Measurements from ENCODE around the gene DNASE2B. TPM values are rescaled to one million over a fixed set of nuclear protein-coding genes. Genes with fewer than 3 reads are reported as not detected.

The DNASE2B gene
- total RNA-seq, 1 donor from 2014 or later, result not detected

DNA sequence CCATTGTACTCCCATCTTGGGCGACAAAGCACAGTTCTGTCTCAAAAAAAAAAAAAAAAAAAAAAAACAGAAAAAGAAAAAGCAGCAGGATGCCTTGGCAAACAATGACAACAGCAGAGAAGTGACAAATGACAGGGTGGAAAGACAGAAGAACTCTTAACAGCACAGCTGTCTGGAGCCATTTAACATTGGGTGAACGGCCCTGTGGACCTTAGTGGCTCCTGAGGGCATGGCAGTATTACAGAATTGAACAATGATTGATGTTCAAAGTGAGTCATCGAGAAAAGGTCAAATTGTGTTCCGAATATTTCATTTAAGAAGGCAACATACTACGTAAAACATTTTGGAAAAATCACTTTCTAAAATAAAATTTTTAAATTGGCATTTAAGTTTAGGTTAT lies 30.0 kb downstream of the DNASE2B start:
- H3K27me3 Mint-ChIP-seq (ENCODE audit: low read depth), result no peaks in the 10 kb centered on the region
- no peak for TF ChIP-seq CTCF (IDR thresholded peaks at IDR 0.05; ENCODE audit: unreplicated experiment)
- H3K27ac Mint-ChIP-seq, result no peak overlapping the region
- no peak for DNase-seq (ENCODE audit: low spot score in 2 of 2, unreplicated experiment in 2 of 2)
- peaks cover 21% of the 10 kb centered on the region for H3K9me3 Mint-ChIP-seq
- H3K4me3 Mint-ChIP-seq, result no peak overlapping the region
- no peaks in the 10 kb centered on the region for H3K4me1 Mint-ChIP-seq
- H3K36me3 Mint-ChIP-seq, result peaks cover 4% of the 10 kb centered on the region

DNA sequence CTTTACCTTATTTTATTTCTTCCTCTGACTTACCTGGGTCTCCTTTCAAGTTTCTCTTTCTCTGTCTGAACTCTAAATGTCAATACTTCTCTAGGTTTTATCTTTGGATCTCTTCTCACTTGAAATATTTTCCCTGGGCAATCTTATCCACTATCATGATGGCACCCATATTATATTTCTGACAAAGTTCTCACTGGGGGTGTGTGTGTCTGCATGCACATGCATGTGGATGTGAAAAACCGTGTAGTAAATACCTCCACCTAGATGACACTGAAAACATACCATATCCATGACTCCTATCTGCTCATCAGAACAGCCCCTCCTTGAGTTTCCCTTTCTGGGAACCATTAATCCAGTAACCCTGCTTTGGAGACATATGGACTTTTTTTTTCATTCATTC lies 30.9 kb downstream of the DNASE2B start:
- no peak for TF ChIP-seq CTCF (IDR thresholded peaks at IDR 0.05; ENCODE audit: unreplicated experiment)
- no peak overlapping the region for H3K27ac Mint-ChIP-seq

GRCh38 chr1:84430546-84430945 lies 32.3 kb downstream of the DNASE2B start:
- TF ChIP-seq CTCF (IDR thresholded peaks at IDR 0.05; ENCODE audit: unreplicated experiment), result no peak
- no peak overlapping the region for H3K4me3 Mint-ChIP-seq
- H3K9me3 Mint-ChIP-seq, result peaks cover 21% of the 10 kb centered on the region
- H3K27ac Mint-ChIP-seq, result no peak overlapping the region
- peaks cover 4% of the 10 kb centered on the region for H3K36me3 Mint-ChIP-seq
- H3K4me1 Mint-ChIP-seq, result no peaks in the 10 kb centered on the region
- no peak for DNase-seq (ENCODE audit: low spot score in 2 of 2, unreplicated experiment in 2 of 2)
- no peaks in the 10 kb centered on the region for H3K27me3 Mint-ChIP-seq (ENCODE audit: low read depth)

More for the DNA sequence above, 30.9 kb downstream of the DNASE2B start:
- DNase-seq (ENCODE audit: low spot score in 2 of 2, unreplicated experiment in 2 of 2), result no peak
- Mint-ChIP-seq H3K4me3 (no peak overlapping the region), H3K36me3 (peaks cover 4% of the 10 kb centered on the region), H3K9me3 (peaks cover 21% of the 10 kb centered on the region), H3K4me1 (no peaks in the 10 kb centered on the region), H3K27me3 (ENCODE audit: low read depth) (no peaks in the 10 kb centered on the region)

DNA sequence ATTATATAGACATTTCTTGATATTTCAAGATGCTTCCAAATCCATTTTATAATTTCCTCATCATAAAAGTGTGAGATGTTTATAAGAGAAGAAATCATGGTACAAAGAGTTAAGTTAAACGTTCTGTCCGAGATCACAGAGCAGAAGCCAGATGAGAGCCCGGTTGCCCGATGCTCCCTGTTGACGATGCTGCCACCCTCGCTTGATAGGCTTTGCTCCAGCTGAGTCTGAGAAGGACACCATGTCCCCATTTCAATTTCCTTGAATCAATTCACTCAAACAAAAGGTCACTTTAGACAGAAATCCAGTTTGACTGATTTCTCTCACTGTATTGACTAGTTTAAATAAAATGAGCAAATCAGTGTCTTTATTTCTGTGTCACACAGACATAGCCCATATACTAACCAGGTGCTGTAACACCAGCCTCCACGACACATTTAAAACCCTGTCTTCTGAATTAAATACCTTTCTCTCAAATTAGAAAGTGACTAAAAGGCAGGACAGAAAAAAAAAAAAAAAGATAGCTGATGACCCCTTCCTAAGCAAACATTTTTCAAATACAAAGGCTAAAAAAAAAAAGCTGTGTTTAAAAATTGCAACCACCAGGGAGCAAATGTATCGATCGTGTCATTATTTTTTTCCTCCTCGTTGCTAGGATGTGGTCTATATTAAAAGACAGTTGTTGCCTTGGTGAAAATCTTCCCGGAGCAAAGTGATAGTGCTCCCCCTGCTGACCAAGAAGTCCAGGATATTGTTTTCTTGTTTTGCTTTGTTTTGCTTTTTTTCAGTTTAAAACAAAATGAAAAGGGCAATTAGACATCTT lies 35.2 kb downstream of the DNASE2B start:
- Mint-ChIP-seq H3K27ac (no peak overlapping the region), H3K9me3 (peaks cover 21% of the 10 kb centered on the region), H3K4me1 (no peaks in the 10 kb centered on the region), H3K27me3 (ENCODE audit: low read depth) (no peaks in the 10 kb centered on the region), H3K4me3 (peak overlapping the region; percentile 30), H3K36me3 (peaks cover 4% of the 10 kb centered on the region)
- peak in 1 of 2 experiments; percentile 52 for DNase-seq (ENCODE audit: low spot score in 2 of 2, unreplicated experiment in 2 of 2)
- TF ChIP-seq CTCF (IDR thresholded peaks at IDR 0.05; ENCODE audit: unreplicated experiment), result peak; percentile 84

DNA sequence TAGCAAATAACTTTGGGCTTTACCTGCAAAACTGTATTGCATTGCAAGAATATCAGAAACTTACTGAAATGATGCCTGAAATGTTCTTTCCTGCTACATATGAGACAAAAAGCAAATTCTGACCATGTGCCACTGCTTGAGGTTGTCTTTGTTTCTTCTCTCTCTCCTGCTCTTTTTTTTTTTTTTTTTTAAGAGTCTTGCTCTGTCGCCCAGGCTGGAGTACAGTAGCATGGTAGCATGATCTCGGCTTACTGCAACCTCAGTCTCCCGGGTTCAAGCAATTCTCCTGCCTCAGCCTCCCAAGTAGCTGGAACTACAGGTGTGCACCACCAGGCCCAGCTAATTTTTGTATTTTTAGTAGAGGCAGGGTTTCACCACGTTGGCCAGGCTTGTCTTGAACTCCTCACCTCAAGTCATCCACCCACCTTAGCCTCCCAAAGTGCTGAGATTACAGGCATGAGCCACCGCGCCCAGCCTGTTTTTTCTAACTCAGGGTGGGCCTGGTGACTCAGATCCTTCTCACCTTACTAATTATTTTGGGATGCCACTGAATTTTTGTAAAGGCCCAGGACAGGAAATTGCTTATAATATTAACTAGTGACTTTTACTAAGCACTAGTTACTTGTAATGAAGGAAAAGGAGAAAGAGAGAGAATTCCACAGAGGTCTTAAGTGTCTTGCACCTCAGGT lies 35.9 kb downstream of the DNASE2B start:
- H3K27ac Mint-ChIP-seq, result no peak overlapping the region
- no peak for DNase-seq (ENCODE audit: low spot score in 2 of 2, unreplicated experiment in 2 of 2)
- no peaks in the 10 kb centered on the region for H3K4me1 Mint-ChIP-seq

More for the DNA sequence above, 35.9 kb downstream of the DNASE2B start:
- no peak overlapping the region for H3K4me3 Mint-ChIP-seq
- H3K27me3 Mint-ChIP-seq (ENCODE audit: low read depth), result no peaks in the 10 kb centered on the region
- no peak for TF ChIP-seq CTCF (IDR thresholded peaks at IDR 0.05; ENCODE audit: unreplicated experiment)
- H3K9me3 Mint-ChIP-seq, result peaks cover 15% of the 10 kb centered on the region
- peaks cover 4% of the 10 kb centered on the region for H3K36me3 Mint-ChIP-seq
